WTC11 (cell line): ENCODE results near the gene CPNE4. TPM values are rescaled to one million over a fixed set of nuclear protein-coding genes. Genes with fewer than 3 reads are reported as not detected.

ENCODE experiments used
- ATAC-seq: fragments of 200-7000 bp; cut with Tn5 transposase; 2 replicates; pipeline ENCODE4 v1.10.0; 2021; ENCODE audit warnings: mild to moderate bottlenecking, moderate library complexity
- CTCF ChIA-PET: fragments of 300-600 bp; sonication (Branson Sonifier 250); formaldehyde crosslinking; loops from one replicate; lab custom pipeline; 2021; ENCODE audit warnings: antibody characterized with exemption; lab: Charles Lee
- POLR2A ChIA-PET: fragments of 350-600 bp; sonication (Branson Sonifier 250); formaldehyde crosslinking; loops from one replicate; lab custom pipeline; 2021; ENCODE audit warnings: antibody characterized with exemption; lab: Charles Lee
- DNase-seq: peaks from one replicate; pipeline ENCODE4 v3.0.0; 2021; ENCODE audit warnings: low spot score
- H3K27ac Mint-ChIP-seq: 2 replicates; pipeline ENCODE4 v1.8.0; 2021; ENCODE audit warnings: mixed read lengths
- H3K27me3 Mint-ChIP-seq: 2 replicates; pipeline ENCODE4 v1.8.0; 2021; ENCODE audit warnings: low read depth, mild to moderate bottlenecking, moderate library complexity, mixed read lengths
- H3K36me3 Mint-ChIP-seq: 2 replicates; pipeline ENCODE4 v1.8.0; 2021; ENCODE audit warnings: mixed read lengths
- H3K4me1 Mint-ChIP-seq: 2 replicates; pipeline ENCODE4 v1.8.0; 2022; ENCODE audit warnings: mixed read lengths
- H3K4me3 Mint-ChIP-seq: 2 replicates; pipeline ENCODE4 v1.8.0; 2021; ENCODE audit warnings: mild to moderate bottlenecking, moderate library complexity, mixed read lengths
- H3K9me3 Mint-ChIP-seq: 2 replicates; pipeline ENCODE4 v1.8.0; 2021; ENCODE audit warnings: mixed read lengths
- ATF1 ChIP-seq: sonication (generic); formaldehyde crosslinking; IDR thresholded peaks from 2 replicates; pipeline ENCODE4 v1.8.1; 2023; ENCODE audit warnings: mild to moderate bottlenecking, moderate library complexity, missing genetic modification reagents
- EMX1 ChIP-seq: fragments of 250-450 bp; sonication (Bioruptor Pico); IDR thresholded peaks from 2 replicates; pipeline ENCODE4 v1.8.0; 2021; ENCODE audit warnings: mild to moderate bottlenecking
- FOXP1 ChIP-seq: sonication (generic); formaldehyde crosslinking; IDR thresholded peaks from 2 replicates; pipeline ENCODE4 v1.8.0; 2022; ENCODE audit warnings: missing genetic modification reagents, mild to moderate bottlenecking, moderate library complexity, borderline replicate concordance
- HMGA2 ChIP-seq: fragments of 250-450 bp; sonication (Bioruptor Pico); IDR thresholded peaks from 2 replicates; pipeline ENCODE4 v1.4.0; 2021; ENCODE audit warnings: mild to moderate bottlenecking, moderate library complexity
- KAT7 ChIP-seq: sonication (generic); formaldehyde crosslinking; IDR thresholded peaks from 2 replicates; pipeline ENCODE4 v1.8.1; 2023; ENCODE audit warnings: missing genetic modification reagents, mild to moderate bottlenecking, borderline replicate concordance
- MXD4 ChIP-seq: fragments of 250-450 bp; sonication (Bioruptor Pico); IDR thresholded peaks from 2 replicates; pipeline ENCODE4 v1.8.0; 2021; ENCODE audit warnings: mild to moderate bottlenecking, moderate library complexity, borderline replicate concordance
- MYBL2 ChIP-seq: sonication (generic); formaldehyde crosslinking; IDR thresholded peaks from 2 replicates; pipeline ENCODE4 v1.8.1; 2023; ENCODE audit warnings: mild to moderate bottlenecking, moderate library complexity, missing genetic modification reagents
- NFATC4 ChIP-seq: fragments of 250-450 bp; sonication (Bioruptor Pico); IDR thresholded peaks from 2 replicates; pipeline ENCODE4 v1.9.0; 2021; ENCODE audit warnings: mild to moderate bottlenecking
- NR3C1 ChIP-seq: sonication (generic); formaldehyde crosslinking; conservative IDR thresholded peaks from 2 replicates; pipeline ENCODE4 v1.8.1; 2023; ENCODE audit warnings: low read depth, mild to moderate bottlenecking, missing genetic modification reagents
- PRDM15 ChIP-seq: sonication (generic); formaldehyde crosslinking; IDR thresholded peaks from 2 replicates; pipeline ENCODE4 v1.8.0; 2022; ENCODE audit warnings: missing genetic modification reagents
- PRRX2 ChIP-seq: fragments of 250-450 bp; sonication (Bioruptor Pico); IDR thresholded peaks from 2 replicates; pipeline ENCODE4 v1.8.0; 2021; ENCODE audit warnings: mild to moderate bottlenecking
- RELA ChIP-seq: sonication (generic); formaldehyde crosslinking; IDR thresholded peaks from 2 replicates; pipeline ENCODE4 v1.8.1; 2022; ENCODE audit warnings: missing genetic modification reagents, mild to moderate bottlenecking, borderline replicate concordance
- SOX15 ChIP-seq: fragments of 250-450 bp; sonication (Bioruptor Pico); IDR thresholded peaks from 2 replicates; pipeline ENCODE4 v1.9.0; 2021; ENCODE audit warnings: mild to moderate bottlenecking
- SP1 ChIP-seq: sonication (generic); formaldehyde crosslinking; conservative IDR thresholded peaks from 2 replicates; pipeline ENCODE4 v1.8.1; 2022; ENCODE audit warnings: missing genetic modification reagents
- TEAD1 ChIP-seq: sonication (generic); formaldehyde crosslinking; IDR thresholded peaks from 2 replicates; pipeline ENCODE4 v1.8.0; 2022; ENCODE audit warnings: mild to moderate bottlenecking, missing genetic modification reagents
- USF2 ChIP-seq: sonication (generic); formaldehyde crosslinking; IDR thresholded peaks from 2 replicates; pipeline ENCODE4 v1.8.1; 2023; ENCODE audit warnings: mild to moderate bottlenecking, missing genetic modification reagents, moderate library complexity
- ZBTB43 ChIP-seq: sonication (generic); formaldehyde crosslinking; IDR thresholded peaks from 2 replicates; pipeline ENCODE4 v1.8.1; 2023; ENCODE audit warnings: mild to moderate bottlenecking, missing genetic modification reagents
- ZMAT4 ChIP-seq: fragments of 250-450 bp; sonication (Bioruptor Pico); IDR thresholded peaks from 2 replicates; pipeline ENCODE4 v1.9.0; 2021; ENCODE audit warnings: mild to moderate bottlenecking
- ZNF263 ChIP-seq: sonication (generic); formaldehyde crosslinking; IDR thresholded peaks from 2 replicates; pipeline ENCODE4 v1.8.1; 2022; ENCODE audit warnings: low read depth, mild to moderate bottlenecking, moderate library complexity, missing genetic modification reagents
- ZNF317 ChIP-seq: sonication (generic); formaldehyde crosslinking; IDR thresholded peaks from 2 replicates; pipeline ENCODE4 v1.8.1; 2023; ENCODE audit warnings: low read depth, mild to moderate bottlenecking, moderate library complexity, missing genetic modification reagents, borderline replicate concordance
- ZNF416 ChIP-seq: fragments of 250-450 bp; sonication (Bioruptor Pico); IDR thresholded peaks from 2 replicates; pipeline ENCODE4 v1.9.0; 2021; ENCODE audit warnings: mild to moderate bottlenecking, inconsistent platforms
- ZNF671 ChIP-seq: fragments of 250-450 bp; sonication (Bioruptor Pico); IDR thresholded peaks from 2 replicates; pipeline ENCODE4 v1.8.0; 2021; ENCODE audit warnings: mild to moderate bottlenecking
- total RNA-seq: library from RNA; stranded (reverse); gene quantifications from 3 replicates; pipeline ENCODE4 v1.2.3, GENCODE V29; 2021
- TF ChIP-seq, protein P1 (sequence below): sonication (generic); formaldehyde crosslinking; IDR thresholded peaks from 2 replicates; pipeline ENCODE4 v1.8.0; 2022; ENCODE audit warnings: mild to moderate bottlenecking, missing genetic modification reagents
- TF ChIP-seq, protein P2 (sequence below): sonication (generic); formaldehyde crosslinking; conservative IDR thresholded peaks from 2 replicates; pipeline ENCODE4 v1.8.1; 2022; ENCODE audit warnings: mild to moderate bottlenecking, missing genetic modification reagents
- TF ChIP-seq, protein P3 (sequence below): sonication (generic); formaldehyde crosslinking; IDR thresholded peaks from 2 replicates; pipeline ENCODE4 v1.8.1; 2022; ENCODE audit warnings: low read depth, mild to moderate bottlenecking, moderate library complexity, missing genetic modification reagents, borderline replicate concordance
- TF ChIP-seq, protein P4 (sequence below): sonication (generic); formaldehyde crosslinking; IDR thresholded peaks from 2 replicates; pipeline ENCODE4 v1.8.0; 2023; ENCODE audit warnings: missing genetic modification reagents

CPNE4 gene
- total RNA-seq, 1 experiment from 2014 or later = 2.4 TPM

DNA sequence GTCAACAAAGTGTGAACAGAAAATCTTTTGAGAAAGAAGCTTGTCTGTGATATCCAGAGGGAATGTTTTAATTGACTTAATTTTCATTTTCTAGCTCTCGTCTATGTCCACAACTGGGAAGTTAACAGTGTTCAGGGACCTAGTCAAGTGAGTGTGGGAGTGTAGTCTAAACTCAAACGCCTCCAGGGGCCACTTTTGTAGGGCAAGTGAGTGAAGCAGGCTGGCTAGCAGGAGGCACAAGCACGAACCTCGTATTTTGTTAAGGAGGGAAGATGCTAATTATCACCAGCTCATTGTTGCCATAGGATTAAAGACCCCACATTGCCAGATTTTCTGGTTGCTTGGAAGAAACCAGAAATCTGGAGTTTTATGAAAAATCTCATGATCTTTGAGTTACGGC is 135.8 kb downstream of the CPNE4 start (continued):
- TF ChIP-seq PRDM15 (CRISPR knock-in tag) = no peak
- TF ChIP-seq, protein P1, sequence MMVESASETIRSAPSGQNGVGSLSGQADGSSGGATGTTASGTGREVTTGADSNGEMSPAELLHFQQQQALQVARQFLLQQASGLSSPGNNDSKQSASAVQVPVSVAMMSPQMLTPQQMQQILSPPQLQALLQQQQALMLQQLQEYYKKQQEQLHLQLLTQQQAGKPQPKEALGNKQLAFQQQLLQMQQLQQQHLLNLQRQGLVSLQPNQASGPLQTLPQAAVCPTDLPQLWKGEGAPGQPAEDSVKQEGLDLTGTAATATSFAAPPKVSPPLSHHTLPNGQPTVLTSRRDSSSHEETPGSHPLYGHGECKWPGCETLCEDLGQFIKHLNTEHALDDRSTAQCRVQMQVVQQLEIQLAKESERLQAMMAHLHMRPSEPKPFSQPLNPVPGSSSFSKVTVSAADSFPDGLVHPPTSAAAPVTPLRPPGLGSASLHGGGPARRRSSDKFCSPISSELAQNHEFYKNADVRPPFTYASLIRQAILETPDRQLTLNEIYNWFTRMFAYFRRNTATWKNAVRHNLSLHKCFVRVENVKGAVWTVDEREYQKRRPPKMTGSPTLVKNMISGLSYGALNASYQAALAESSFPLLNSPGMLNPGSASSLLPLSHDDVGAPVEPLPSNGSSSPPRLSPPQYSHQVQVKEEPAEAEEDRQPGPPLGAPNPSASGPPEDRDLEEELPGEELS = no peak
- no peak for TF ChIP-seq RELA
- no peak for TF ChIP-seq PRRX2 (CRISPR knock-in tag)
- TF ChIP-seq HMGA2 (CRISPR knock-in tag) = no peak
- TF ChIP-seq, protein P2, sequence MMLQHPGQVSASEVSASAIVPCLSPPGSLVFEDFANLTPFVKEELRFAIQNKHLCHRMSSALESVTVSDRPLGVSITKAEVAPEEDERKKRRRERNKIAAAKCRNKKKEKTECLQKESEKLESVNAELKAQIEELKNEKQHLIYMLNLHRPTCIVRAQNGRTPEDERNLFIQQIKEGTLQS = no peak
- TF ChIP-seq, protein P3, sequence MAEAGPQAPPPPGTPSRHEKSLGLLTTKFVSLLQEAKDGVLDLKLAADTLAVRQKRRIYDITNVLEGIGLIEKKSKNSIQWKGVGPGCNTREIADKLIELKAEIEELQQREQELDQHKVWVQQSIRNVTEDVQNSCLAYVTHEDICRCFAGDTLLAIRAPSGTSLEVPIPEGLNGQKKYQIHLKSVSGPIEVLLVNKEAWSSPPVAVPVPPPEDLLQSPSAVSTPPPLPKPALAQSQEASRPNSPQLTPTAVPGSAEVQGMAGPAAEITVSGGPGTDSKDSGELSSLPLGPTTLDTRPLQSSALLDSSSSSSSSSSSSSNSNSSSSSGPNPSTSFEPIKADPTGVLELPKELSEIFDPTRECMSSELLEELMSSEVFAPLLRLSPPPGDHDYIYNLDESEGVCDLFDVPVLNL (CRISPR knock-in tag) = no peak
- TF ChIP-seq ATF1 (CRISPR knock-in tag) = no peak

DNA sequence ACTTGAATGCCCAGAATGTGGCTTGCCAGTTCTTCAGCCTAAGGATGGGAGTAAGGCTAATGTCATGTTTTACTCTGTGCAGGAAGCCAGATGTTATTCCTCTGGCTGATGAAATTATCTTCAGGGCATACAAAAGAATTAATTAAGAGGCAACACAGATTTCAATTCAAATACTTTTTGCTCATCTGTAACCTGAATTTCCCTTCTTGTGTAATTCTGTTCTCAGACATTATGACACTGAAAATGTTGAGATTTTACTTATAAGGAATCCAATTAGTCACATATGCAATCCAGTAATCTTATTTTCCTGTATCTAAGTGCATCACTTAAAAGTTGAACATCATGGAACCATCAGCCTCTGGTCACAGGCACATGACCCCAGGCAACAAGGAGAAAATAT is 136.5 kb downstream of the CPNE4 start:
- POLR2A ChIA-PET = no interaction called here

DNA sequence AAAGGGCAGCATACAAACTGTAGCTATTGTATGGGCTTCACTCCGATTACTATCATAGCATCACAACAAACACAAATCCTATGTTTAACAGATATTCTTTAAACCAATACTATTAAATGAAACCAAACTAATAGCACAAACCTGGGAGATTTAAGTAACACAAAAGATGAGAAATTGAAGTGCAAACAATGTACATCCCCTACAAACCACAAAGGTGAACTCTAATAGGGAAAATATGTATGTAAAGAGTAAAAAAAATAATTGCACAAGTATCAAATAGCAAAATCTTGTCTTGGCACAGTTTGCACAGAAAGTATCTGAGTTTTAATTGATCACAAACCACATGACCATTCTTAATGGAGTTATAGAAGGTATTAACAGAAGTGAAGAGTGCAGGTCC is 138.5 kb downstream of the CPNE4 start:
- H3K4me3 Mint-ChIP-seq = no peak overlapping the region
- CTCF ChIA-PET = no interaction called here
- TF ChIP-seq MXD4 (CRISPR knock-in tag) (no peak), USF2 (CRISPR knock-in tag) (no peak), SP1 (CRISPR knock-in tag) (no peak), ZBTB43 (CRISPR knock-in tag) (no peak), MYBL2 (no peak), ZNF263 (CRISPR knock-in tag) (no peak), ZNF671 (CRISPR knock-in tag) (no peak), NFATC4 (CRISPR knock-in tag) (no peak), NR3C1 (CRISPR knock-in tag) (no peak), SOX15 (no peak), FOXP1 (CRISPR knock-in tag) (no peak), ZNF416 (no peak), KAT7 (CRISPR knock-in tag) (no peak), ZNF317 (no peak)
- TF ChIP-seq, all 79 proteins: peak for 0
- Mint-ChIP-seq H3K4me1 (peaks cover 5% of the 10 kb centered on the region), H3K9me3 (no peaks in the 10 kb centered on the region), H3K36me3 (no peaks in the 10 kb centered on the region), H3K27me3 (no peaks in the 10 kb centered on the region), H3K27ac (no peak overlapping the region)
- POLR2A ChIA-PET = no interaction called here
- DNase-seq (no peak), ATAC-seq (no peak)

More for the DNA sequence above, 136.5 kb downstream of the CPNE4 start:
- Mint-ChIP-seq H3K9me3 (no peaks in the 10 kb centered on the region), H3K4me1 (peaks cover 5% of the 10 kb centered on the region), H3K36me3 (no peaks in the 10 kb centered on the region), H3K27me3 (no peaks in the 10 kb centered on the region), H3K27ac (no peak overlapping the region), H3K4me3 (no peak overlapping the region)
- DNase-seq (no peak), ATAC-seq (no peak)
- TF ChIP-seq TEAD1 (no peak), EMX1 (CRISPR knock-in tag) (no peak), ZMAT4 (no peak)
- TF ChIP-seq, protein P4, sequence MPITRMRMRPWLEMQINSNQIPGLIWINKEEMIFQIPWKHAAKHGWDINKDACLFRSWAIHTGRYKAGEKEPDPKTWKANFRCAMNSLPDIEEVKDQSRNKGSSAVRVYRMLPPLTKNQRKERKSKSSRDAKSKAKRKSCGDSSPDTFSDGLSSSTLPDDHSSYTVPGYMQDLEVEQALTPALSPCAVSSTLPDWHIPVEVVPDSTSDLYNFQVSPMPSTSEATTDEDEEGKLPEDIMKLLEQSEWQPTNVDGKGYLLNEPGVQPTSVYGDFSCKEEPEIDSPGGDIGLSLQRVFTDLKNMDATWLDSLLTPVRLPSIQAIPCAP (CRISPR knock-in tag) = no peak
- CTCF ChIA-PET = interaction anchor here (1.2 to 1.5 kb wide), 2 partner anchors 137 to 444 kb away, joined by 3 to 4 read pairs; partner anchors contain the start of gene CPNE4
